GM12878 (cell line): ENCODE data around the gene PROSER2. TPM values are rescaled to one million over a fixed set of nuclear protein-coding genes. Genes with fewer than 3 reads are reported as not detected.

Experiments used
- ATAC-seq: fragments of 200-7000 bp; cut with Tn5 transposase; 3 replicates; pipeline ENCODE4 v1.9.1; 2020; ENCODE audit warnings: mild to moderate bottlenecking, moderate library complexity
- BruUV-seq: library from RNA; stranded (reverse); fragments of 400-500 nt; replicated peaks from 2 replicates; lab custom pipeline; 2021; lab: Mats Ljungman, UMichigan
- CTCF ChIA-PET: fragments of 300-600 bp; sonication (Branson Sonifier 250); formaldehyde crosslinking; extraction: SDS; loops from one replicate; lab custom pipeline; 2021; ENCODE audit warnings: inconsistent platforms; lab: Yijun Ruan, JAX
- POLR2A ChIA-PET: fragments of 350-600 bp; formaldehyde crosslinking; extraction: SDS; loops from one replicate; lab custom pipeline; 2021; ENCODE audit warnings: inconsistent platforms; lab: Charles Lee
- RAD21 ChIA-PET: fragments of 300-600 bp; sonication (Branson Sonifier 250); formaldehyde crosslinking; loops from one replicate; lab custom pipeline; 2023; ENCODE audit warnings: antibody characterized with exemption; ENCODE audit not compliant: unreplicated experiment; lab: Charles Lee
- SMC1A ChIA-PET: fragments of 300-600 bp; sonication (Branson Sonifier 250); formaldehyde crosslinking; loops from one replicate; lab custom pipeline; 2023; ENCODE audit not compliant: unreplicated experiment, uncharacterized antibody; lab: Charles Lee
- DNase-seq: peaks from one replicate; pipeline ENCODE4 v3.0.0-alpha.2; 2011; ENCODE audit warnings: low read depth, low spot score
- FAIRE-seq: peaks from 3 replicates; lab custom pipeline; 2011; peaks lifted over from hg19 to GRCh38; lab: Jason Lieb, UNC
- H2AFZ ChIP-seq: 2 replicates; pipeline ENCODE4 v1.6.0; 2011; ENCODE audit warnings: low read depth, low read length, control low read depth; ENCODE audit not compliant: control insufficient read depth
- H3K27ac ChIP-seq: 2 replicates; pipeline ENCODE4 v1.5.1; 2011; ENCODE audit warnings: control low read depth; ENCODE audit not compliant: control insufficient read depth, insufficient read depth
- H3K27me3 ChIP-seq, 2 experiments: replicated peaks in 1 of 2; 2 replicates each; pipeline versions ENCODE4 v1.6.0 to v1.6.1; 2011; ENCODE audit warnings: low read length in 1 of 2; ENCODE audit not compliant: control insufficient read depth in 2 of 2, insufficient read depth in 2 of 2
- H3K36me3 ChIP-seq, 2 experiments: 2 replicates each; pipeline ENCODE4 v1.5.1; 2011; ENCODE audit warnings: low read length in 1 of 2; ENCODE audit not compliant: control insufficient read depth in 2 of 2, insufficient read depth in 2 of 2
- H3K4me1 ChIP-seq: 2 replicates; pipeline ENCODE4 v1.6.1; 2011; ENCODE audit warnings: mild to moderate bottlenecking, low read length, moderate library complexity, mixed read lengths; ENCODE audit not compliant: control insufficient read depth, insufficient read depth
- H3K4me2 ChIP-seq: 2 replicates; pipeline ENCODE4 v1.6.0; 2011; ENCODE audit warnings: control low read depth; ENCODE audit not compliant: control insufficient read depth, insufficient read depth
- H3K4me3 ChIP-seq: fragments of 200-600 bp; sonication (generic); 2 replicates; pipeline ENCODE4 v1.5.1; 2016
- H3K79me2 ChIP-seq: 2 replicates; pipeline ENCODE4 v1.6.0; 2011; ENCODE audit warnings: low read length; ENCODE audit not compliant: control insufficient read depth, insufficient read depth
- H3K9ac ChIP-seq: 2 replicates; pipeline ENCODE4 v1.8.0; 2011; ENCODE audit warnings: low read length, control low read depth, mixed read lengths; ENCODE audit not compliant: control insufficient read depth, insufficient read depth
- H3K9me3 ChIP-seq: replicated peaks from 3 replicates; pipeline ENCODE4 v1.5.1; 2011; ENCODE audit warnings: mild to moderate bottlenecking, low read length; ENCODE audit not compliant: control insufficient read depth, insufficient read depth
- H4K20me1 ChIP-seq: 2 replicates; pipeline ENCODE4 v1.6.0; 2011; ENCODE audit not compliant: control insufficient read depth, insufficient read depth
- BHLHE40 ChIP-seq, 2 experiments: fragments of 450-650 bp in 1 of 2; IDR thresholded peaks; 2 replicates each; pipeline ENCODE4 v1.6.1; 2011 to 2017; ENCODE audit warnings: low read depth in 2 of 2, borderline replicate concordance in 1 of 2, improper control_type of control experiment in 1 of 2, low read length in 1 of 2, mild to moderate bottlenecking in 1 of 2
- CBFB ChIP-seq: IDR thresholded peaks from 2 replicates; pipeline ENCODE4 v1.6.1; 2016; ENCODE audit warnings: antibody characterized with exemption, low read depth
- E2F4 ChIP-seq: IDR thresholded peaks from 2 replicates; pipeline ENCODE4 v1.6.1; 2012; ENCODE audit warnings: low read depth, low read length, improper control_type of control experiment
- FOXM1 ChIP-seq: IDR thresholded peaks from 2 replicates; pipeline ENCODE4 v1.6.1; 2012; ENCODE audit warnings: low read depth, mild to moderate bottlenecking, inconsistent platforms, low read length, moderate library complexity
- IKZF2 ChIP-seq, 2 experiments: fragments of 450-650 bp; IDR thresholded peaks; 2 replicates each; pipeline ENCODE4 v1.6.1; 2017; ENCODE audit warnings: mild to moderate bottlenecking in 2 of 2, moderate library complexity in 2 of 2
- PAX5 ChIP-seq: IDR thresholded peaks from 2 replicates; pipeline ENCODE4 v1.6.1; 2011; ENCODE audit warnings: low read depth, low read length, borderline replicate concordance
- STAT1 ChIP-seq: fragments of 450-650 bp; conservative IDR thresholded peaks from 2 replicates; pipeline ENCODE4 v1.6.1; 2014; ENCODE audit warnings: antibody characterized with exemption, mild to moderate bottlenecking
- STAT3 ChIP-seq: IDR thresholded peaks from 2 replicates; pipeline ENCODE4 v1.6.1; 2011; ENCODE audit warnings: low read depth, low read length, improper control_type of control experiment
- TAF1 ChIP-seq: IDR thresholded peaks from 2 replicates; pipeline ENCODE4 v1.6.1; 2011; ENCODE audit warnings: mild to moderate bottlenecking, low read depth, low read length, borderline replicate concordance
- USF2 ChIP-seq: IDR thresholded peaks from 2 replicates; pipeline ENCODE4 v1.6.1; 2011; ENCODE audit warnings: low read depth, low read length, improper control_type of control experiment, borderline replicate concordance
- whole genome bisulfite sequencing: methylation state at CpG from one replicate; pipeline ENCODE4 v1.1.6; 2016; ENCODE audit warnings: low lambda C conversion rate; ENCODE audit not compliant: insufficient replicate concordance, insufficient coverage; ENCODE audit errors: missing lambda C conversion rate; 5-methylcytosine and 5-hydroxymethylcytosine counted together
- in situ Hi-C: fragments of 300-500 bp; cut with MboI; formaldehyde crosslinking; loops from 9 replicates; pipeline ENCODE4 v1.14.3; 2018; ENCODE audit warnings: mixed read lengths
- intact Hi-C: fragments of 100-400 bp; cut with micrococcal nuclease; formaldehyde crosslinking; loops from one replicate; pipeline ENCODE4 v1.14.2; 2022; ENCODE audit not compliant: unreplicated experiment
- polyA plus RNA-seq, 11 experiments: library from polyadenylated mRNA; depleted of rRNA in 4 of 11; unstranded in 6 of 11; stranded (reverse) in 5 of 11; fragments of >200 nt; fragmentation: Nextera tagmentation in 4 of 11; fragmentation: Illumina TruSeq in 1 of 11; extraction: Ambion mirVana in 4 of 11; extraction: Trizol in 1 of 11; gene quantifications; 1 replicate in 1 of 11; 2 replicates in 10 of 11; pipeline versions ENCODE4 v1.2.1 to v1.2.3, GENCODE V29; 2011 to 2016; ENCODE audit warnings: inconsistent platforms in 2 of 11, missing spikeins in 2 of 11, low read depth in 1 of 11
- total RNA-seq, 4 experiments: library from RNA; depleted of rRNA in 3 of 4; stranded (reverse); fragments of >200 nt in 3 of 4; fragmentation: Illumina TruSeq in 1 of 4; extraction: Trizol in 1 of 4; gene quantifications; 2 replicates each; pipeline versions ENCODE4 v1.2.1 to v1.2.3, GENCODE V29; 2013 to 2021

PROSER2 gene
- total and polyA plus RNA-seq, 10 of the 15 experiments (the other 5 are each of a cell fraction or from before 2014, with no cell fraction given): 0.04 to 0.25 (median 0.07) TPM; not detected in 6

GRCh38 chr10:11910102-11910501 is 86.9 kb downstream of the PROSER2 start:
- H3K9ac ChIP-seq: no peak overlapping the region
- H3K27ac ChIP-seq: no peak overlapping the region
- H2AFZ ChIP-seq: no peak overlapping the region
- ATAC-seq (no peak), FAIRE-seq (no peak), DNase-seq (no peak)
- H4K20me1 ChIP-seq: no peaks in the 10 kb centered on the region
- H3K4me2 ChIP-seq: no peak overlapping the region
- SMC1A ChIA-PET: no interaction called here
- H3K79me2 ChIP-seq: no peaks in the 10 kb centered on the region
- no peaks in the 10 kb centered on the region for H3K36me3 ChIP-seq
- CTCF ChIA-PET: no interaction called here
- peaks cover 3% of the 10 kb centered on the region; the same call in 1 of the 2 replicates for H3K4me1 ChIP-seq
- 46% methylated on average over 10 of the region's 10 CpGs for WGBS
- no peak for TF ChIP-seq STAT1
- TF ChIP-seq E2F4: no peak
- TF ChIP-seq USF2: no peak
- TF ChIP-seq FOXM1: no peak
- TF ChIP-seq TAF1: no peak
- no peak for TF ChIP-seq STAT3
- no peak for TF ChIP-seq BHLHE40 (IDR thresholded peaks at IDR 0.05; ENCODE audit: borderline replicate concordance in 1 of 2, low read depth in 2 of 2, low read length in 1 of 2)
- no peak for TF ChIP-seq PAX5
- TF ChIP-seq IKZF2 (IDR thresholded peaks at IDR 0.05): no peak
- no peak for TF ChIP-seq CBFB
- no peaks in the 10 kb centered on the region for H3K27me3 ChIP-seq
- RAD21 ChIA-PET: no interaction called here
- no TSS peak for BruUV-seq
- H3K9me3 ChIP-seq: no peaks in the 10 kb centered on the region
- POLR2A ChIA-PET: no interaction called here
- intact Hi-C loops: no loop called here
- H3K4me3 ChIP-seq: no peak overlapping the region
- in situ Hi-C loops: no loop called here
